Activated B cell treated with CpG ODN at 0.5 μM for 24 hours (primary cell): ENCODE measurements around the gene IFNA21. TPM values are rescaled to one million over a fixed set of nuclear protein-coding genes. Genes with fewer than 3 reads are reported as not detected.

Source experiments
- ATAC-seq: fragments of 200-7000 bp; cut with Tn5 transposase; one replicate; pipeline ENCODE4 v1.10.0; 2021; ENCODE audit warnings: low read depth, mild to moderate bottlenecking, moderate library complexity
- CTCF ChIA-PET: fragments of 350-600 bp; sonication (Branson Sonifier 250); formaldehyde crosslinking; loops from one replicate; lab custom pipeline; 2021; ENCODE audit warnings: antibody characterized with exemption; lab: Charles Lee
- POLR2A ChIA-PET: fragments of 350-600 bp; sonication (Branson Sonifier 250); formaldehyde crosslinking; loops from one replicate; lab custom pipeline; 2021; ENCODE audit warnings: antibody characterized with exemption; lab: Charles Lee
- DNase-seq: peaks from one replicate; pipeline ENCODE4 v3.0.0; 2022
- H3K27ac Mint-ChIP-seq: one replicate; pipeline ENCODE4 v1.8.0; 2020; ENCODE audit warnings: mixed read lengths
- H3K27me3 Mint-ChIP-seq: one replicate; pipeline ENCODE4 v1.8.0; 2021; ENCODE audit warnings: mixed read lengths
- H3K36me3 Mint-ChIP-seq: one replicate; pipeline ENCODE4 v1.8.0; 2021; ENCODE audit warnings: low read depth, mixed read lengths
- H3K4me1 Mint-ChIP-seq: one replicate; pipeline ENCODE4 v1.8.0; 2021; ENCODE audit warnings: mixed read lengths
- H3K4me3 Mint-ChIP-seq: one replicate; pipeline ENCODE4 v1.8.0; 2020; ENCODE audit warnings: mild to moderate bottlenecking, mixed read lengths
- H3K9me3 Mint-ChIP-seq: one replicate; pipeline ENCODE4 v1.8.0; 2020; ENCODE audit warnings: mixed read lengths
- intact Hi-C: fragments of 100-400 bp; cut with micrococcal nuclease; formaldehyde crosslinking; loops from one replicate; pipeline ENCODE4 v1.15.1; 2024
- total RNA-seq: library from RNA; stranded (reverse); gene quantifications from 2 replicates; pipeline ENCODE4 v1.2.3, GENCODE V29; 2022
- TF ChIP-seq, protein P1 (sequence below): fragments of 200-600 bp; IDR thresholded peaks from one replicate; pipeline ENCODE4 v1.8.0; 2022; ENCODE audit warnings: antibody characterized with exemption, mild to moderate bottlenecking

Gene IFNA21
- total RNA-seq, 1 donor from 2014 or later = not detected

DNA sequence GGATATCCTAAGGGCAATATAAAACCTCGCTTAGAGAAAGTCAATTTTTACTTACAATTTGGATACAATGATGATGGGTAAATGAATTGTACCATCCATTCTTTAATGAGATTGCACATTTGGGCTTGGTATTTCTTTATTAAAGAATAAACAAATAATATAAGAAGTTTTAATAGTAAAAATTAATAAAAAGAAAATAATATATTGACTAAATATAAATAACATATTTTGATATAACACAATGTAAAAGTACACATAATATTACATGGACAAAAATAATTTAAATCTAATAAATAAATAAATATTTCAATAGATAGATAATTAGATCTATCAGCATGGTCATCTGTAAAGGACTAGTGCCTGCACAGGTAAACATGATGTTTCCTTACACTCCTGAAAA, 944 bp downstream of the IFNA21 start:
- TF ChIP-seq, protein P1, sequence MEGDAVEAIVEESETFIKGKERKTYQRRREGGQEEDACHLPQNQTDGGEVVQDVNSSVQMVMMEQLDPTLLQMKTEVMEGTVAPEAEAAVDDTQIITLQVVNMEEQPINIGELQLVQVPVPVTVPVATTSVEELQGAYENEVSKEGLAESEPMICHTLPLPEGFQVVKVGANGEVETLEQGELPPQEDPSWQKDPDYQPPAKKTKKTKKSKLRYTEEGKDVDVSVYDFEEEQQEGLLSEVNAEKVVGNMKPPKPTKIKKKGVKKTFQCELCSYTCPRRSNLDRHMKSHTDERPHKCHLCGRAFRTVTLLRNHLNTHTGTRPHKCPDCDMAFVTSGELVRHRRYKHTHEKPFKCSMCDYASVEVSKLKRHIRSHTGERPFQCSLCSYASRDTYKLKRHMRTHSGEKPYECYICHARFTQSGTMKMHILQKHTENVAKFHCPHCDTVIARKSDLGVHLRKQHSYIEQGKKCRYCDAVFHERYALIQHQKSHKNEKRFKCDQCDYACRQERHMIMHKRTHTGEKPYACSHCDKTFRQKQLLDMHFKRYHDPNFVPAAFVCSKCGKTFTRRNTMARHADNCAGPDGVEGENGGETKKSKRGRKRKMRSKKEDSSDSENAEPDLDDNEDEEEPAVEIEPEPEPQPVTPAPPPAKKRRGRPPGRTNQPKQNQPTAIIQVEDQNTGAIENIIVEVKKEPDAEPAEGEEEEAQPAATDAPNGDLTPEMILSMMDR = no peak
- DNase-seq = no peak
- no peak for ATAC-seq
- intact Hi-C loops = no loop called here
- Mint-ChIP-seq H3K27me3 (peaks cover 2% of the 10 kb centered on the region), H3K36me3 (no peaks in the 10 kb centered on the region), H3K4me3 (no peak overlapping the region), H3K27ac (no peak overlapping the region), H3K4me1 (no peaks in the 10 kb centered on the region), H3K9me3 (no peaks in the 10 kb centered on the region)
- POLR2A ChIA-PET = no interaction called here
- CTCF ChIA-PET = no interaction called here

DNA sequence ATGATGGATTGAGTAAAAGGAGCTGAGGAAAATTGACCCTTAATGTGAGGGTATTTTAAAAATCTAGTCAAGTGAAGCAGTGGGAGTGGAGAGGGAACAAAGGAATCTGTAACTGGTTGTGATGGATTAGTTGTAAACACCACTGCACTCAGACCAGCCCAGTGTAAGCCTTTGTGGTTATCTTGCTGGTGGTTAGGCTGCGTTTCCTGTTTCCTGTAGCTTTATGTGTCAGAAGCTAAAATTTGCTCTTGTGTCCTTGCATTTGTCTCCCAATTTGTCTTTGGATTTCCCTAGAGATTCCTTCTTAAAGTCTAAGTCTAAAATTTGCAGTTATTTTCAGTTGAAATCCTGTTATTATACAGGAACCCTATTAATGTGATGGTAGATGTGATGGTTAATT, 6.3 kb downstream of the IFNA21 start:
- DNase-seq (no peak), ATAC-seq (no peak)
- ChIA-PET CTCF (no interaction called here), POLR2A (no interaction called here)
- peaks cover 5% of the 10 kb centered on the region for H3K4me1 Mint-ChIP-seq
- intact Hi-C loops = no loop called here
- TF ChIP-seq, protein P1 = no peak
- H3K4me3 Mint-ChIP-seq = no peak overlapping the region
- no peaks in the 10 kb centered on the region for H3K9me3 Mint-ChIP-seq
- H3K27me3 Mint-ChIP-seq = peaks cover 2% of the 10 kb centered on the region
- no peaks in the 10 kb centered on the region for H3K36me3 Mint-ChIP-seq
- H3K27ac Mint-ChIP-seq = no peak overlapping the region

GRCh38 chr9:21155501-21155900, 11.0 kb downstream of the IFNA21 start:
- intact Hi-C loops = no loop called here
- Mint-ChIP-seq H3K27me3 (peaks cover 6% of the 10 kb centered on the region), H3K27ac (no peak overlapping the region), H3K4me1 (peaks cover 5% of the 10 kb centered on the region), H3K9me3 (no peaks in the 10 kb centered on the region), H3K36me3 (no peaks in the 10 kb centered on the region), H3K4me3 (no peak overlapping the region)
- POLR2A ChIA-PET = no interaction called here
- TF ChIP-seq, protein P1 = no peak
- ATAC-seq (no peak), DNase-seq (no peak)
- CTCF ChIA-PET = no interaction called here

- no peak for ATAC-seq
- Mint-ChIP-seq H3K9me3 (peaks cover under 1% of the 10 kb centered on the region), H3K36me3 (no peaks in the 10 kb centered on the region), H3K4me1 (no peaks in the 10 kb centered on the region), H3K27ac (no peak overlapping the region), H3K27me3 (peaks cover 6% of the 10 kb centered on the region), H3K4me3 (no peak overlapping the region)
- no peak for DNase-seq
- TF ChIP-seq, protein P1 = no peak
- intact Hi-C loops = no loop called here
- POLR2A ChIA-PET = no interaction called here
- CTCF ChIA-PET = interaction anchor here (1.2 kb wide), 1 partner anchor 637 kb away, joined by 3 read pairs; no protein-coding TSS in a partner anchor
Measured at GRCh38 chr9:21154018-21154608, 12.3 kb downstream of the IFNA21 start.

DNA sequence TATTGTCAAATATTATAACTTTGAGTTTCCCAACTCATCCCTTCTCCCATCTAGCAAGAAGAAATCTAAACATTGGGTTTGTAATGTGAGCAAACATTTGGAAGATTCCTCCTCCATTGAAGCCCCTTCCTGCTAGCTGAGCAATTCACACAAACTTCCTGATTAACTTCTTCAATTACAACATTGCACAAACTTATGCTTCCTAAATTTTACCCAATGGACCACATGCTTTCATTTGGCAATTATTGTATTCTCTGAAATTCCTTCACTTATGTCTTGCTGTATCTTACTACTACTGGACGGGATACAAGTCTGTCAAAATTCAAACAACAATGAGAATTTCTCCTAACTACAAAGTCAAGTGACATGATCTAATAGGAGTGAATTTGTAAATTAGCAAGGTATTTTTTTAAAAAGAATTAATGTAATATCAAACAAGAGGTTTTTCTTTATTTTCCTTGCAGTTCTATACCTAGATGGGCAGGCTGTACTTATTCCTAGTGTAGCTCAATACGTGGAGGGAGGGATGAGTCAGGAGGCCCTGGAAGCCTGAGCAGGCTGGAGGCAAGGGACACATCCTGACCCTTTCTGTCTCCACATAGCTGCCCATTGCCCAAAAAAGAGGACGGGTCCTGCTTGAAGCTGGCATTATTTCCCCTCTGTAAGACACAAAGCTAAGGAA, 13.0 kb downstream of the IFNA21 start:
- H3K4me3 Mint-ChIP-seq = no peak overlapping the region
- peaks cover 6% of the 10 kb centered on the region for H3K27me3 Mint-ChIP-seq
- ChIA-PET POLR2A (no interaction called here), CTCF (interaction anchor here (1.2 kb wide), 1 partner anchor 637 kb away, joined by 3 read pairs; no protein-coding TSS in a partner anchor)
- no peak for DNase-seq
- TF ChIP-seq, protein P1 = no peak
- intact Hi-C loops = no loop called here
- no peak overlapping the region for H3K27ac Mint-ChIP-seq
- no peak for ATAC-seq
- H3K4me1 Mint-ChIP-seq = no peaks in the 10 kb centered on the region
- peaks cover 2% of the 10 kb centered on the region for H3K9me3 Mint-ChIP-seq
- H3K36me3 Mint-ChIP-seq = no peaks in the 10 kb centered on the region
